ENCODE measurements around the gene CELSR1.
"Not testable (repeated sequence)": the region's sequence is repeated elsewhere in the genome, so short reads cannot be mapped to it uniquely, and the experiment has no call there.

DNA sequence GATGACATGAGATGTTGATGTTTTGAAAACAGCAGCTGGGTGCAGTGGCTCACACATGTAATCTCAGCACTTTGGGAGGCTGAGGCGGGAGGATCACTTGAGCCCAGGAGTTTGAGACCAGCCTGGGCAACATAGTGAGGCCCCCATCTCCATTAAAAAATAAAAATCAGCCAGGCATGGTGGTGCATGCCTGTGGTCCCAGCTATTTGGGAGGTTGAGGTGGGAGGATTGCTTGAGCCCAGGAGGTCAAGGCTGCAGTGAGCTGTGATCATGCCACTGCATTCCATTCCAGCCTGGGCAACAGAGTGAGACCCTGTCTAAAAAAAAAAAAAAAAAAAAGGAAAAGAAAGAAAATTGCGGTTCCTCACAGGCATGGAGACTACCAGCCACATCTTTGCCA, 224.6 kb downstream of the CELSR1 start:
- TF ChIP-seq, protein P1, sequence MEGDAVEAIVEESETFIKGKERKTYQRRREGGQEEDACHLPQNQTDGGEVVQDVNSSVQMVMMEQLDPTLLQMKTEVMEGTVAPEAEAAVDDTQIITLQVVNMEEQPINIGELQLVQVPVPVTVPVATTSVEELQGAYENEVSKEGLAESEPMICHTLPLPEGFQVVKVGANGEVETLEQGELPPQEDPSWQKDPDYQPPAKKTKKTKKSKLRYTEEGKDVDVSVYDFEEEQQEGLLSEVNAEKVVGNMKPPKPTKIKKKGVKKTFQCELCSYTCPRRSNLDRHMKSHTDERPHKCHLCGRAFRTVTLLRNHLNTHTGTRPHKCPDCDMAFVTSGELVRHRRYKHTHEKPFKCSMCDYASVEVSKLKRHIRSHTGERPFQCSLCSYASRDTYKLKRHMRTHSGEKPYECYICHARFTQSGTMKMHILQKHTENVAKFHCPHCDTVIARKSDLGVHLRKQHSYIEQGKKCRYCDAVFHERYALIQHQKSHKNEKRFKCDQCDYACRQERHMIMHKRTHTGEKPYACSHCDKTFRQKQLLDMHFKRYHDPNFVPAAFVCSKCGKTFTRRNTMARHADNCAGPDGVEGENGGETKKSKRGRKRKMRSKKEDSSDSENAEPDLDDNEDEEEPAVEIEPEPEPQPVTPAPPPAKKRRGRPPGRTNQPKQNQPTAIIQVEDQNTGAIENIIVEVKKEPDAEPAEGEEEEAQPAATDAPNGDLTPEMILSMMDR (conservative IDR thresholded peaks at IDR 0.05) = not testable (repeated sequence)
- TF ChIP-seq EZH2 (IDR thresholded peaks at IDR 0.05; ENCODE audit: low read depth) = not testable (repeated sequence)
